ENCODE results near the gene LIPT2. TPM values are rescaled to one million over a fixed set of nuclear protein-coding genes. Genes with fewer than 3 reads are reported as not detected.

LIPT2 gene
- polyA plus RNA-seq, 3 donors: 2.2 to 5.1 (median 4.4) TPM

DNA sequence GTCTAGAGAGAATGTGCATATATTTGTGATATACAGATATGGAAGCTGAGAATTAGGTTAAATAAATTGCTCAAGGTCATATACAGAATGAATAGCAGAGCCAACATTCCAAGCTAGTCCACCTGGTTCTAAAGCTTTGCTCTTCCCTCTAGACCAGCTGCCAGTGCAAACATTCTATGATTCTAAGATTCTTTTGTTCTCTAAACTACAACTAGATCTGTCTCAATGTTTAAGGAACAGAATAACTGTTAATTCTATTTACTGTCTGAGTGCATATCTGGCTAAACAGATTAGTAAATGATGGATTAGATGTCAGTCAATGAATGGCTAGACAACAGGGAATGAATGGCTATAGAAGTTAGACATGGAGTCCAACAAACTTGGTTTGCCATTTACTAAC lies 45.8 kb downstream of the LIPT2 start:
- peaks cover 27% of the 10 kb centered on the region for H3K4me1 Mint-ChIP-seq
- H3K36me3 Mint-ChIP-seq: peaks cover 0 to 4% of the 10 kb centered on the region in 2 donors
- no peak for DNase-seq
- Histone ChIP-seq H3K4me1 (ENCODE audit: control insufficient read depth in 1 of 2, insufficient read depth in 2 of 2, low read length in 2 of 2) (peaks cover 13 to 18% of the 10 kb centered on the region in 2 donors), H3K4me2 (replicated peaks; ENCODE audit: extremely low read depth, low read length, poor library complexity, severe bottlenecking) (no peak overlapping the region), H4K20me1 (ENCODE audit: insufficient read depth, low read length) (peaks cover under 1% of the 10 kb centered on the region), H3K9me3 (replicated peaks in 1 of 2; ENCODE audit: control insufficient read depth in 1 of 2, insufficient read depth in 1 of 2, low read length in 2 of 2) (no peaks in the 10 kb centered on the region), H3K27ac (ENCODE audit: low read depth in 1 of 2, low read length in 2 of 2) (no peak overlapping the region), H2AFZ (ENCODE audit: insufficient read depth, low read depth, low read length, poor library complexity, severe bottlenecking) (no peak overlapping the region), H3K79me2 (ENCODE audit: insufficient read depth, low read length) (no peaks in the 10 kb centered on the region), H3K27me3 (ENCODE audit: control insufficient read depth in 2 of 2, insufficient read depth in 2 of 2, low read length in 2 of 2) (no peaks in the 10 kb centered on the region), H3K9ac (ENCODE audit: insufficient read depth, low read length, poor library complexity, severe bottlenecking) (no peak overlapping the region), H3K36me3 (replicated peaks in 1 of 2; ENCODE audit: control insufficient read depth in 1 of 2, insufficient read depth in 2 of 2, low read length in 2 of 2) (no peaks in the 10 kb centered on the region), H3K4me3 (replicated peaks in 1 of 3; ENCODE audit: low read depth in 2 of 3, low read length in 3 of 3) (no peak overlapping the region)
- TF ChIP-seq, protein P1, sequence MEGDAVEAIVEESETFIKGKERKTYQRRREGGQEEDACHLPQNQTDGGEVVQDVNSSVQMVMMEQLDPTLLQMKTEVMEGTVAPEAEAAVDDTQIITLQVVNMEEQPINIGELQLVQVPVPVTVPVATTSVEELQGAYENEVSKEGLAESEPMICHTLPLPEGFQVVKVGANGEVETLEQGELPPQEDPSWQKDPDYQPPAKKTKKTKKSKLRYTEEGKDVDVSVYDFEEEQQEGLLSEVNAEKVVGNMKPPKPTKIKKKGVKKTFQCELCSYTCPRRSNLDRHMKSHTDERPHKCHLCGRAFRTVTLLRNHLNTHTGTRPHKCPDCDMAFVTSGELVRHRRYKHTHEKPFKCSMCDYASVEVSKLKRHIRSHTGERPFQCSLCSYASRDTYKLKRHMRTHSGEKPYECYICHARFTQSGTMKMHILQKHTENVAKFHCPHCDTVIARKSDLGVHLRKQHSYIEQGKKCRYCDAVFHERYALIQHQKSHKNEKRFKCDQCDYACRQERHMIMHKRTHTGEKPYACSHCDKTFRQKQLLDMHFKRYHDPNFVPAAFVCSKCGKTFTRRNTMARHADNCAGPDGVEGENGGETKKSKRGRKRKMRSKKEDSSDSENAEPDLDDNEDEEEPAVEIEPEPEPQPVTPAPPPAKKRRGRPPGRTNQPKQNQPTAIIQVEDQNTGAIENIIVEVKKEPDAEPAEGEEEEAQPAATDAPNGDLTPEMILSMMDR (IDR thresholded peaks at IDR 0.05): no peak
- H3K27ac Mint-ChIP-seq: no peak overlapping the region
- H3K27me3 Mint-ChIP-seq (ENCODE audit: low read depth in 3 of 3): peaks cover 1 to 6% (median 4%) of the 10 kb centered on the region in 3 donors
- no peaks in the 10 kb centered on the region for H3K9me3 Mint-ChIP-seq
- intact Hi-C loops (cut with micrococcal nuclease): loop anchor here in 1 of 2 donors (10.0 kb wide), 1 partner anchor 193 kb away; no protein-coding TSS in a partner anchor
- H3K4me3 Mint-ChIP-seq: no peak overlapping the region

DNA sequence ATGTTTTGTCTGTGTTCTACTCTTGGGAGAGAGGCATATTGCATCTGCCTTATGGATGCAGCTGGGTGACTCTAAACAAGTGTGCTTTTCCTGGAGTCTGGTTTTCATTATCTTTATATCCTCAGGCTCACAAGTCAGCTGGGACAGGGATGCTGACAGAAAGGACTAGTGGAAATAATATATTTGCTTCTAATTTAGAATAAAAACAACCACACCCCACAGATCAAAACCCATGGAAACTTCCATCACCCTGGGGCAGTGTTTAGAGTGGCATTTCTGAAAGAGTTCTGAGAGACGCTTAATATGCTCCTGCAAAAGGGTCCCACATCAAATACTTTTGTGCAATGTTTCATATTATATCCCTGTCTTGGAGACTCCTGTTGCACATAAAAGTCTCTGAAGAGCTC lies 47.0 kb downstream of the LIPT2 start:
- intact Hi-C loops (cut with micrococcal nuclease): loop anchor here in 1 of 2 donors (10.0 kb wide), 1 partner anchor 192 kb away; no protein-coding TSS in a partner anchor
- Histone ChIP-seq H3K27me3 (ENCODE audit: control insufficient read depth in 2 of 2, insufficient read depth in 2 of 2, low read length in 2 of 2) (no peaks in the 10 kb centered on the region), H3K4me2 (replicated peaks; ENCODE audit: extremely low read depth, low read length, poor library complexity, severe bottlenecking) (no peak overlapping the region), H3K4me1 (ENCODE audit: control insufficient read depth in 1 of 2, insufficient read depth in 2 of 2, low read length in 2 of 2) (peaks cover 13 to 18% of the 10 kb centered on the region in 2 donors), H2AFZ (ENCODE audit: insufficient read depth, low read depth, low read length, poor library complexity, severe bottlenecking) (no peak overlapping the region), H3K36me3 (replicated peaks in 1 of 2; ENCODE audit: control insufficient read depth in 1 of 2, insufficient read depth in 2 of 2, low read length in 2 of 2) (no peaks in the 10 kb centered on the region), H4K20me1 (ENCODE audit: insufficient read depth, low read length) (no peaks in the 10 kb centered on the region), H3K27ac (ENCODE audit: low read depth in 1 of 2, low read length in 2 of 2) (no peak overlapping the region), H3K9me3 (replicated peaks in 1 of 2; ENCODE audit: control insufficient read depth in 1 of 2, insufficient read depth in 1 of 2, low read length in 2 of 2) (no peaks in the 10 kb centered on the region), H3K9ac (ENCODE audit: insufficient read depth, low read length, poor library complexity, severe bottlenecking) (no peak overlapping the region), H3K79me2 (ENCODE audit: insufficient read depth, low read length) (no peaks in the 10 kb centered on the region), H3K4me3 (replicated peaks in 1 of 3; ENCODE audit: low read depth in 2 of 3, low read length in 3 of 3) (no peak overlapping the region)
- Mint-ChIP-seq H3K27ac (no peak overlapping the region), H3K36me3 (no peaks in the 10 kb centered on the region), H3K27me3 (ENCODE audit: low read depth in 3 of 3) (peaks cover 1 to 6% (median 4%) of the 10 kb centered on the region in 3 donors), H3K9me3 (no peaks in the 10 kb centered on the region), H3K4me3 (no peak overlapping the region), H3K4me1 (peaks cover 23% of the 10 kb centered on the region)
- no peak for DNase-seq
- TF ChIP-seq, protein P1 (IDR thresholded peaks at IDR 0.05): no peak
- no CpG with 5 or more reads among the region's 1 CpG for WGBS (ENCODE audit: insufficient coverage)

Measured in CD14-positive monocyte (primary cell).